T-helper 1 cell (primary cell): ENCODE measurements around the gene RNF41.
"Not testable (repeated sequence)": the region's sequence is repeated elsewhere in the genome, so short reads cannot be mapped to it uniquely, and the experiment has no call there.

ENCODE experiments used
- DNase-seq, 5 donors: peaks; one replicate each; pipeline ENCODE4 v3.0.0-alpha.2; 2012 to 2020

RNF41 gene

GRCh38 chr12:56208006-56208405, 13.7 kb downstream of the RNF41 start:
- DNase-seq = no peak

DNA sequence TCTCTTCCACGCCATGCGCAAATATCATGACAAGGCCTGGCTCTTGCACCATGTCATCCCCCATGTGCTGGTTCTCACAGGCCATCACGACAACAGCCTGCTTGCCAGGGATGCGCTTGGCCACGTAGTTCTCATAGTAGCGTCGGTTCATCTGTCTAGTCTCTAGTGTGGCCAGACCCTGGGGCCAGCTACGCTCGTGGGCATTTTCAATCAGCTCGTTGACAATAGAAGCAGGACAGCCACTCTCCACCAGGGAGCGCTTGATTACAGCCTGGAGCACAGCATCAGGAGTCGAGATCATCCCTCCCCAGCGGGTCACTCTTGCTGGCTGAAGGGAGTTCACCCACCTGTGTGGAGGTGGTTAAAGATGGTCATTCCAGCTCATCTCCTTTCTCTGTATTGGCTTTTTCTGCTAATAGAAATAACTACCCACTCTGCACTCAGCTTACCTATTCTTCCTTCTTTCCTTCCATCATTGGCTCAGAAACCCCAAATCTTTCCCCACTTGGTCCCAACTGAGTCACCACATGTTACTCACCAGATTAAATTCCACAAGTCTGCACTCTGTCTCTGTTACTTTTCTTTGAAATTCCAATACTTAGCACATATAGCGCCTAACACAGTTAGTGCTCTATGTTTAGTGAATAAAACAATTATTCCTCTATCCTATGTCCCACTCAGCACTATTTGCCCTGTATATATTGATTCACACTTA, 15.1 kb downstream of the RNF41 start:
- peak in 4 of 5 donors; percentile 12 to 32 (median 28) for DNase-seq

GRCh38 chr12:56205445-56205844, 16.3 kb downstream of the RNF41 start:
- no peak for DNase-seq

GRCh38 chr12:56204275-56204674, 17.4 kb downstream of the RNF41 start:
- no peak for DNase-seq

DNA sequence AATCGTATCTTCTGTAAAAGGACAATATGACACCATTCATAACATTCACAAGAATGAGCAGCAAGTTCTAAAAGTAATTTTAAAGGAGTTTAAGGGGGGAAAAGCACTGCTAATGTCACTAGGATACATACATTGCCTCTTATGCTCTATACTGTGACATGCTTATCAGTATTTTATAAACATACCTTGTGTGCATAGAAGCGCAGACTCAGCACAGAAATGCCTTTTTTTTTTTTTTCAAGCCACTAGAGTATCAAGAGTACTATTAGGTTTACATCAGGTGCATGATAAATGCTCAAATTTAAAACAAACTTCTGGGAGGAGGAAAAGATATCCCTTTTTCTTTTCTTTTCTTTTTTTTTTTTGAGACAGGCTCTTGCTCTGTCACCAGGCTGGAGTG, 18.9 kb downstream of the RNF41 start:
- DNase-seq = no peak

- DNase-seq = no peak
These were observed 19.4 kb downstream of the RNF41 start for GRCh38 chr12:56202366-56202765.

DNA sequence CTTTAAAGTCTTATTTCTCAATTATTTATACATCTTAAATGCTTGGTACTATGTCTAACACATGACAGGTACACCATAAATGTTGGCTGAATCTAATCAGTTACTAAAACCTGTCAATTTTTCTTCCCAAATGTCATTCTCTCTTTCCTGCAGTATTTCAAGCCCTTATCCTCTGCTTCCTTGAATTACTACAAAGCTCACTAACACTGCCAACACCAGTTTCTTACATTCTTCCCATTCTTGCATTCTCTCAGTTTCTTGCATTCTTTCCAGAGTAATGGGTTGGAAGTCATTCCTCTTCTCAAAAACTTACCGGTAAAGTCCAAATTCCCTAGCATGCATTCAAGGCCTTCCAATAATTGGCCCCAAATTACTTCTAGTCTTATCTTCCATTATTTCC, 22.9 kb downstream of the RNF41 start:
- no peak for DNase-seq

GRCh38 chr12:56197921-56198635, 23.6 kb downstream of the RNF41 start:
- no peak for DNase-seq

DNA sequence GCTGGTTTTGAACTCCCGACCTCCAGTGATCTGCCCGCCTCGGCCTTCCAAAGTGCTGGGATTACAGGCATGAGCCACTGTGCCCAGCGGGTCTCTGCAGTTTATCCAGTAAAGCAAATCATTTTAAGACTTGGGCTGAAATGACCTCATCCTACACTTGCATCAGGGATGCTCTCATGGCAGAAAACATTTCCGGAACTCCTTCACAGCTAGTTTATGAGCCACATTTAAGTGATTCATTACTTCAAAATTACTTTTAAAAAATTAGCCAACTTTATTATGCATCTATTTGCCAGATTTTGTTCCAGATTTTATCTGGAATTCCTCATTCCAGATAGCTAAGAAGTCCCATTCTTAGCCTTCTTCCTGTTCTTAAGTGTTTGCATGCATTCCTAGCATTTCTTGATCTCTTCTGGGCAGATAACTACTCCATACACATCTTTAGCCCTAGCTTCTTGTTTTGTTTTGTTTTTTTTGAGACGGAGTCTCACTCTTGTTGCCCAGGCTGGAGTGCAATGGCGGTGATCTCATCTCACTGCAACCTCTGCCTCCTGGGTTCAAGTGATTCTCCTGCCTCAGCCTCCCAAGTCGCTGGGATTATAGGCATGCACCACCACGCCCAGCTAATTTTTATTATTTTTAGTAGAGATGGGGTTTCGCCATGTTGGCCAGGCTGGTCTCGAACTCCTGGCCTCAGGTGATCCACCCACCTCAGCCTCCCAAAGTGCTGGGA, 24.7 kb downstream of the RNF41 start:
- DNase-seq = not testable (repeated sequence)

DNA sequence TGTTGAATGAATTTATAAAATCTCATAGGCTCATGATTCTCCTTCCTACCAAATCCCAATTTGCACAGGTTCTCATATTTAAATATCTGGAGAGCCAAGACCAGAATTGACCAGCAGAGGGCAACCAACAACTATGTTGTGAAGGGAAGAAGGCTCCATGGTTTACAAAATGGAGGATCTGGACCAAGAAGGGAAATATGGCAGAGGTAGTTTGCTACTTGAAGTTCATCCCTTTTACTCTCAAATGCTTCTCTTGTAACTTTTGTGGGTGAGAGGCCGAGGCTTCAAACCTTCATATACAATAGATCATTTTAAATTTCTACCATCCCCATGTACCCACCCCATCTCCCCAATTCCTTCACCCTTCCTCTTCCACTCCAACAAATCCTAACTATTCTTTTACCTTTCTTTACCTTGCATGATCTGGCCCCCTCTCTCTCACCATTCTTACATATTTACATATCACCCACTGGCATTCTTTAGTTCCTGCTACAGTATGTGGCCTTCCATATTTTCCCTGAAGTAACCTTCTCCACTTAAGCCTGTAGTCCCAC, 28.6 kb downstream of the RNF41 start:
- peak; percentile 34 to 78 (median 68) for DNase-seq

DNA sequence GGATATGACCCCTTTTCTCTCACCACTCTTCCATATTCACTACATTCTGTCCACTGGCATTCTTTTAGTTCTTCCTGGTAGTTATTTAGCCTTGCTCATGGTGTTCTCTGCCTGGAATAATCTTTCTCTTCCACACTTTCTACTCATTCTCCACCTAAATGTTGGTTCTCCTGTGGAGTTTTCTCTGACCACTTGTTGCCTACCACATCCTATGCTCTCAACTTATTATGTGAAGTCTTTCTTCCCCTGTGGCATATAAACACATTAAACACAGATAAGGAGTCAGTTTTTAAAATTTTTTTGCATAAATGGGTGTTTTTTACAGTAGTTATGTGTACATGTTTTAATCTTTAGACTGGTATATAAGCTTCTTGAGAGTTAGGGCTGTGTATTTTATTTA, 29.1 kb downstream of the RNF41 start:
- no peak for DNase-seq

- DNase-seq = no peak
These were observed 31.0 kb downstream of the RNF41 start for GRCh38 chr12:56190695-56191155.

DNA sequence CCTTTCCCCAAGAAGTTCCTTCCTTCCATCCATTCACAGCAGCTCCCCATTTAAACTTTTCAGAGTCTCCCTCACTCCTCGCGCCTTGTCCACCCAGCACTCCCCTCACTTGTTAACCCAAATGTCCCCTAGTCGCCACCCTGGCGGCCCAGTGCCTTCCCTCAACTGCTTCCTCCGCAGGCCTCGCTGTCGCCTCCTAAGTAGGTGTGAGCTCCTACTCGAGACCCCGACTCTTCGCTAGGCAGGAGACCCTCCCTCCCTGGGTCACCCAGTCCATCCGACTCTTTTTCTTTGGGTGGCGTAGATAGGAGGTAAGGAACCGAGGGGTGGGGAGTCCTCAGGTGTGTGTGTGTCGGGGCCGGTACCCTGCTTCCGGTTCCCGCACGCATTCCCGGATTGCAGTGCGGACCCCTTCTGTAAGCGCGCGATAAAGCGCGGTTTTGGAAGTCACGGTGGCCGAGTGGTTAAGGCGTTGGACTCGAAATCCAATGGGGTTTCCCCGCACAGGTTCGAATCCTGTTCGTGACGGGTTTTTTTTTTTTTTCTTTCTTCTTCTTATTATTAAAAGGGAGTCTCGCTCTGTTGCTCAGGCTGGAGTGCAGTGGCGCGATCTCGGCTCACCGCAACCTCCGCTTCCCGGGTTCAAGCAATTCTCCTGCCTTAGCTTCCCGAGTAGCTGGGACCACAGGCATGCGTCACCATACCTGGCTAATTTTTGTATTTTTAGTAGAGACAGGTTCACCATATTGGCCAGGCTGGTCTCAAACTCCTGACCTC, 31.6 kb downstream of the RNF41 start:
- peak; percentile 31 to 80 (median 64) for DNase-seq

- DNase-seq = peak; percentile 78 to 88 (median 84)
These were observed 32.4 kb downstream of the RNF41 start, which contains the start of gene SMARCC2 for GRCh38 chr12:56189099-56189917. TSS of gene SMARCC2 (minus strand) at chr12:56189483. CDS start at chr12:56189461, 22 bp downstream.

DNA sequence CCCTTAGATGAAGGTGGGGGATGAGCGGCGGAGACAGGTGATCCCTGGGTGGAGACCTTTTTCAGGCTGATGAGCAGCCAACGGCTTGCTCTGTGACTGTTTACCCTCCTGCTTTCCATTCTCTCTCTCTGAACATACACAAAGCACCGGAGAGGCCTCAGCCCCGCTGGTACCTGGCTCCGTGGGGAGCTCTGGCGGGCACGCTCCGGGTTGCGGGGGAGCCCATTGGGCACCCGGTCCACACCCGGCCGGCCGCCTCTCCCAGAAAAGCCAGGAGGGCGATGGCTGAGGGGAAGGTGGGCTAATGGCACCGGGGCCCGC, 33.0 kb downstream of the RNF41 start:
- no peak for DNase-seq

- no peak for DNase-seq
These were observed 33.5 kb downstream of the RNF41 start for GRCh38 chr12:56188131-56188777.

- no peak for DNase-seq
These were observed 34.8 kb downstream of the RNF41 start for GRCh38 chr12:56186957-56187356.

DNA sequence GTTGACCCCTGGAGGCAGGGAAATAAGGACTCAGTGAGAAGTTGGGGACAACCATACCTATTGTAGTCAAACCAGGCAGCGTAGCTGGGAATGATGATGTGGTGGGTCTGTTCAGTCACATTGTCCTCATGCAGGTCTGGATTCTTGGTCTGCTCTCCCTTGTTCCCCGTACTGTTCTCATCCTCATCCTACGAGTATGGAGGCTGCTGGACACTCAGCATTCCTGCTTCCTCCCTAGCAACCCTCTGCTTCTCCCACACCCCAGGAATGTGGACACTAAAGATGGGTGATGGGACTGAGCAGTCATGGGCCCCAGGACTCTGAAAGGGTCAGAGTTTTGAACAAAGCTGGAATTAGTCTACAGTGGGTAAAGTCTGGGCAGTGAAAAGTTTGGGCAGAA, 43.4 kb downstream of the RNF41 start:
- no peak for DNase-seq

- no peak for DNase-seq
These were observed 48.9 kb downstream of the RNF41 start for GRCh38 chr12:56172839-56173238.

- DNase-seq = no peak
These were observed 52.4 kb downstream of the RNF41 start for GRCh38 chr12:56169229-56169759.

- no peak for DNase-seq
These were observed 56.4 kb downstream of the RNF41 start for GRCh38 chr12:56165369-56165768.
